H9 (cell line): ENCODE data around the gene AKAP9. TPM values are rescaled to one million over a fixed set of nuclear protein-coding genes. Genes with fewer than 3 reads are reported as not detected.

Experiments
- DNase-seq: peaks from one replicate; pipeline ENCODE4 v3.0.0-alpha.2; 2017
- H2AFZ ChIP-seq: one replicate; pipeline ENCODE4 v1.6.1; 2013; ENCODE audit warnings: mild to moderate bottlenecking, low read length, control low read depth, moderate library complexity
- H2AK5ac ChIP-seq: 2 replicates; pipeline ENCODE4 v1.6.1; 2013; ENCODE audit warnings: low read length, control low read depth, mixed read lengths; ENCODE audit not compliant: insufficient read length
- H2BK120ac ChIP-seq: one replicate; pipeline ENCODE4 v1.6.1; 2013; ENCODE audit warnings: low read depth, mild to moderate bottlenecking, low read length, control low read depth, inconsistent platforms; ENCODE audit not compliant: poor library complexity, severe bottlenecking
- H2BK12ac ChIP-seq: 2 replicates; pipeline ENCODE4 v1.6.1; 2013; ENCODE audit warnings: low read length, control low read depth, mixed read lengths, low read depth; ENCODE audit not compliant: insufficient read length
- H2BK15ac ChIP-seq: 2 replicates; pipeline ENCODE4 v1.6.1; 2013; ENCODE audit warnings: low read depth, low read length, control low read depth
- H2BK20ac ChIP-seq: one replicate; pipeline ENCODE4 v1.6.1; 2013; ENCODE audit warnings: low read depth, mild to moderate bottlenecking, low read length, control low read depth, inconsistent platforms; ENCODE audit not compliant: poor library complexity, severe bottlenecking
- H2BK5ac ChIP-seq: 2 replicates; pipeline ENCODE4 v1.6.1; 2013; ENCODE audit warnings: low read length, control low read depth, mixed read lengths; ENCODE audit not compliant: insufficient read length
- H3K14ac ChIP-seq: 2 replicates; pipeline ENCODE4 v1.6.1; 2013; ENCODE audit warnings: low read length, control low read depth; ENCODE audit not compliant: insufficient read depth
- H3K18ac ChIP-seq: 2 replicates; pipeline ENCODE4 v1.6.1; 2013; ENCODE audit warnings: low read depth, mild to moderate bottlenecking, mixed read lengths, low read length, control low read depth; ENCODE audit not compliant: insufficient read length
- H3K23ac ChIP-seq: 2 replicates; pipeline ENCODE4 v1.6.1; 2013; ENCODE audit warnings: low read length, control low read depth, mixed read lengths, low read depth; ENCODE audit not compliant: insufficient read length
- H3K23me2 ChIP-seq: 2 replicates; pipeline ENCODE4 v1.6.1; 2013; ENCODE audit warnings: low read depth, mild to moderate bottlenecking, mixed read lengths, low read length, control low read depth; ENCODE audit not compliant: insufficient read length, poor library complexity, severe bottlenecking
- H3K27ac ChIP-seq: 2 replicates; pipeline ENCODE4 v1.5.1; 2013; ENCODE audit warnings: low read length, control low read depth, mixed read lengths, low read depth; ENCODE audit not compliant: insufficient read length
- H3K27me3 ChIP-seq: 2 replicates; pipeline ENCODE4 v1.6.1; 2013; ENCODE audit warnings: low read length, control low read depth, inconsistent platforms; ENCODE audit not compliant: insufficient read depth
- H3K4ac ChIP-seq: 2 replicates; pipeline ENCODE4 v1.6.1; 2013; ENCODE audit warnings: low read depth, mild to moderate bottlenecking, control low read depth, inconsistent platforms, low read length, moderate library complexity
- H3K4me1 ChIP-seq: 2 replicates; pipeline ENCODE4 v1.6.1; 2013; ENCODE audit warnings: low read length, control low read depth, inconsistent platforms; ENCODE audit not compliant: insufficient read depth
- H3K4me2 ChIP-seq: 2 replicates; pipeline ENCODE4 v1.6.1; 2013; ENCODE audit warnings: low read length, control low read depth, mixed read lengths; ENCODE audit not compliant: insufficient read length, insufficient read depth
- H3K56ac ChIP-seq: 2 replicates; pipeline ENCODE4 v1.6.1; 2013; ENCODE audit warnings: low read depth, mild to moderate bottlenecking, mixed read lengths, low read length, control low read depth; ENCODE audit not compliant: insufficient read length
- H3K79me1 ChIP-seq: 2 replicates; pipeline ENCODE4 v1.6.1; 2013; ENCODE audit warnings: low read depth, mild to moderate bottlenecking, moderate library complexity, low read length, control low read depth, inconsistent platforms; ENCODE audit not compliant: insufficient read depth, poor library complexity, severe bottlenecking
- H3K79me2 ChIP-seq: 2 replicates; pipeline ENCODE4 v1.6.1; 2013; ENCODE audit warnings: low read length, control low read depth, inconsistent platforms; ENCODE audit not compliant: insufficient read depth
- H3K9ac ChIP-seq: 2 replicates; pipeline ENCODE4 v1.6.1; 2013; ENCODE audit warnings: low read length, control low read depth, mixed read lengths; ENCODE audit not compliant: insufficient read length; ENCODE audit errors: extremely low read depth
- H3K9me3 ChIP-seq: one replicate; pipeline ENCODE4 v1.6.1; 2013; ENCODE audit warnings: low read depth, low read length, inconsistent platforms; ENCODE audit not compliant: control insufficient read depth
- H3T11ph ChIP-seq: one replicate; pipeline ENCODE4 v1.6.1; 2013; ENCODE audit warnings: mild to moderate bottlenecking, low read length, control low read depth, inconsistent platforms
- H4K20me1 ChIP-seq: one replicate; pipeline ENCODE4 v1.6.1; 2013; ENCODE audit not compliant: control insufficient read depth, insufficient read length, insufficient read depth
- H4K5ac ChIP-seq: 2 replicates; pipeline ENCODE4 v1.6.1; 2013; ENCODE audit warnings: low read depth, mild to moderate bottlenecking, mixed read lengths, low read length, control low read depth; ENCODE audit not compliant: insufficient read length
- H4K8ac ChIP-seq: replicated peaks from 2 replicates; pipeline ENCODE4 v1.6.1; 2013; ENCODE audit warnings: low read length, control low read depth, mixed read lengths, low read depth; ENCODE audit not compliant: insufficient read length
- H4K91ac ChIP-seq: 2 replicates; pipeline ENCODE4 v1.6.1; 2013; ENCODE audit warnings: low read depth, mild to moderate bottlenecking, moderate library complexity, mixed read lengths, low read length, control low read depth; ENCODE audit not compliant: insufficient read length
- H3K27ac Mint-ChIP-seq, 3 experiments: 2 replicates in 2 of 3; 3 replicates in 1 of 3; pipeline ENCODE4 v1.8.0; 2020 to 2021; ENCODE audit warnings: mixed read lengths in 3 of 3, mild to moderate bottlenecking in 1 of 3, moderate library complexity in 1 of 3
- H3K27me3 Mint-ChIP-seq: 2 replicates; pipeline ENCODE4 v1.8.0; 2021; ENCODE audit warnings: low read depth, mild to moderate bottlenecking, moderate library complexity, mixed read lengths
- H3K36me3 Mint-ChIP-seq, 3 experiments: 2 replicates in 2 of 3; 3 replicates in 1 of 3; pipeline ENCODE4 v1.8.0; 2020 to 2021; ENCODE audit warnings: low read depth in 3 of 3, mixed read lengths in 3 of 3; ENCODE audit not compliant: insufficient read depth in 1 of 3
- H3K4me1 Mint-ChIP-seq, 2 experiments: 2 replicates each; pipeline ENCODE4 v1.8.0; 2020; ENCODE audit warnings: mixed read lengths in 2 of 2
- H3K4me3 Mint-ChIP-seq, 2 experiments: 2 replicates in 1 of 2; 3 replicates in 1 of 2; pipeline ENCODE4 v1.8.0; 2020 to 2021; ENCODE audit warnings: mild to moderate bottlenecking in 2 of 2, mixed read lengths in 2 of 2, moderate library complexity in 1 of 2
- H3K9me3 Mint-ChIP-seq, 2 experiments: 2 replicates in 1 of 2; 3 replicates in 1 of 2; pipeline ENCODE4 v1.8.0; 2020; ENCODE audit warnings: mild to moderate bottlenecking in 2 of 2, mixed read lengths in 2 of 2, moderate library complexity in 1 of 2
- WGBS: extraction: QIAGEN DNeasy Blood & Tissue Kit; methylation state at CpG from one replicate; pipeline ENCODE4 v1.1.7; 2013; ENCODE audit warnings: missing lambda C conversion rate, low lambda C conversion rate, mixed read lengths; ENCODE audit not compliant: insufficient read length; ENCODE audit errors: extremely low coverage; 5-methylcytosine and 5-hydroxymethylcytosine counted together
- total RNA-seq: library from RNA; stranded (reverse); gene quantifications from 2 replicates; pipeline ENCODE4 v1.2.1, GENCODE V29; 2021
- TF ChIP-seq, protein P1 (sequence below): fragments of 200-600 bp; sonication (generic); conservative IDR thresholded peaks from 3 replicates; pipeline ENCODE4 v1.8.0; 2021; ENCODE audit warnings: antibody characterized with exemption, mild to moderate bottlenecking

AKAP9 gene
- total RNA-seq, 1 experiment from 2014 or later, result 22.4 TPM

DNA sequence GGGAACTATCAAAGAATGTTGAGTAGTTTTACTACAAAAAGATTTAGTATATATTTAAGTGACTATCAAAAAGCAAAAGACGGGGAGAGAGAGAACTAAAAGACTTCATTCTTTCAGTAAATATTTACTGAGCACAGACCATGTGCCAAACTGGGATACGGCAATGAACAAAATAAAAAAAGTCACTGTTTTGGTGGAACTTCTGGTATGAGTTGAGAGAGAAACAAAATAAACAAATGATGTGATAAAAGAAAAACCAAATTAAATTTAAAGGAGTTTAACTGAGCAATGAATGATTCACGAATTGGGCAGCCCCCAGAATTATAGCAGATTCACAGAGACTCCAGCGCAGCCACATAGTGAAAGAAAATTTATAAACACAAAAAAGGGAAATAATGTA, 17.8 kb upstream of the AKAP9 start:
- no peak overlapping the region for H3K4me3 Mint-ChIP-seq
- no peak overlapping the region for H3K18ac ChIP-seq
- DNase-seq, result no peak
- H4K8ac ChIP-seq, result no peak overlapping the region
- no peak overlapping the region for H3K27ac ChIP-seq
- WGBS, result no CpG with 5 or more reads among the region's 4 CpGs
- H3K9me3 Mint-ChIP-seq, result no peaks in the 10 kb centered on the region; a peak in 1 of 5 replicates
- H2BK15ac ChIP-seq, result no peak overlapping the region
- no peak overlapping the region for H3K23ac ChIP-seq
- H4K5ac ChIP-seq, result no peak overlapping the region
- H3K79me1 ChIP-seq, result no peaks in the 10 kb centered on the region
- no peak overlapping the region for H2BK5ac ChIP-seq
- H3K4me1 ChIP-seq, result no peaks in the 10 kb centered on the region
- H2AFZ ChIP-seq, result no peak overlapping the region
- H4K91ac ChIP-seq, result no peak overlapping the region
- no peak overlapping the region for H2BK12ac ChIP-seq
- no peak overlapping the region for H3K4ac ChIP-seq
- H2AK5ac ChIP-seq, result no peak overlapping the region
- H3K4me2 ChIP-seq, result no peak overlapping the region
- TF ChIP-seq, protein P1, sequence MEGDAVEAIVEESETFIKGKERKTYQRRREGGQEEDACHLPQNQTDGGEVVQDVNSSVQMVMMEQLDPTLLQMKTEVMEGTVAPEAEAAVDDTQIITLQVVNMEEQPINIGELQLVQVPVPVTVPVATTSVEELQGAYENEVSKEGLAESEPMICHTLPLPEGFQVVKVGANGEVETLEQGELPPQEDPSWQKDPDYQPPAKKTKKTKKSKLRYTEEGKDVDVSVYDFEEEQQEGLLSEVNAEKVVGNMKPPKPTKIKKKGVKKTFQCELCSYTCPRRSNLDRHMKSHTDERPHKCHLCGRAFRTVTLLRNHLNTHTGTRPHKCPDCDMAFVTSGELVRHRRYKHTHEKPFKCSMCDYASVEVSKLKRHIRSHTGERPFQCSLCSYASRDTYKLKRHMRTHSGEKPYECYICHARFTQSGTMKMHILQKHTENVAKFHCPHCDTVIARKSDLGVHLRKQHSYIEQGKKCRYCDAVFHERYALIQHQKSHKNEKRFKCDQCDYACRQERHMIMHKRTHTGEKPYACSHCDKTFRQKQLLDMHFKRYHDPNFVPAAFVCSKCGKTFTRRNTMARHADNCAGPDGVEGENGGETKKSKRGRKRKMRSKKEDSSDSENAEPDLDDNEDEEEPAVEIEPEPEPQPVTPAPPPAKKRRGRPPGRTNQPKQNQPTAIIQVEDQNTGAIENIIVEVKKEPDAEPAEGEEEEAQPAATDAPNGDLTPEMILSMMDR, result no peak
- H4K20me1 ChIP-seq, result no peaks in the 10 kb centered on the region
- H3K27me3 Mint-ChIP-seq, result peaks cover 11% of the 10 kb centered on the region
- no peak overlapping the region for H3K9ac ChIP-seq
- H3K23me2 ChIP-seq, result no peaks in the 10 kb centered on the region
- H2BK20ac ChIP-seq, result no peak overlapping the region
- no peaks in the 10 kb centered on the region for H3K36me3 Mint-ChIP-seq
- H3K9me3 ChIP-seq, result no peaks in the 10 kb centered on the region
- no peak overlapping the region for H2BK120ac ChIP-seq
- H3K79me2 ChIP-seq, result no peaks in the 10 kb centered on the region
- H3K4me1 Mint-ChIP-seq, result no peaks in the 10 kb centered on the region
- no peak overlapping the region for H3K27ac Mint-ChIP-seq
- H3K56ac ChIP-seq, result no peak overlapping the region
- no peak overlapping the region for H3K14ac ChIP-seq
- H3T11ph ChIP-seq, result no peak overlapping the region
- H3K27me3 ChIP-seq, result no peaks in the 10 kb centered on the region
